Breast epithelium (tissue), 4 donors: ENCODE data around the gene APOF. TPM values are rescaled to one million over a fixed set of nuclear protein-coding genes. Genes with fewer than 3 reads are reported as not detected.

Experiments
- DNase-seq, 2 donors: peaks; one replicate each; pipeline ENCODE4 v3.0.0-alpha.2; 2019; ENCODE audit warnings: low spot score in 2 of 2
- H3K27ac ChIP-seq, 2 donors: fragments of 200-600 bp; sonication (generic) in 1 of 2; one replicate each; pipeline ENCODE4 v1.5.1; 2016 to 2019; ENCODE audit warnings: mild to moderate bottlenecking in 1 of 2
- H3K27me3 ChIP-seq, 2 donors: fragments of 200-600 bp; sonication (generic) in 1 of 2; one replicate each; pipeline versions ENCODE4 v1.5.1 to v1.6.0; 2017 to 2019; ENCODE audit warnings: control low read depth in 1 of 2, mild to moderate bottlenecking in 1 of 2
- H3K36me3 ChIP-seq: fragments of 200-600 bp; one replicate; pipeline ENCODE4 v1.5.1; 2019
- H3K4me1 ChIP-seq, 2 donors: fragments of 200-600 bp; sonication (generic); one replicate each; pipeline ENCODE4 v1.5.1; 2016 to 2019; ENCODE audit warnings: control low read depth in 1 of 2
- H3K4me3 ChIP-seq, 3 donors: fragments of 200-600 bp; sonication (generic); 1 replicate in 2 of 3; 2 replicates in 1 of 3; pipeline ENCODE4 v1.5.1; 2016 to 2019; ENCODE audit warnings: mild to moderate bottlenecking in 3 of 3, moderate library complexity in 2 of 3
- H3K9me3 ChIP-seq, 2 donors: fragments of 200-600 bp; sonication (generic) in 1 of 2; one replicate each; pipeline ENCODE4 v1.5.1; 2016 to 2019; ENCODE audit warnings: control low read depth in 1 of 2
- CTCF ChIP-seq, 3 donors: fragments of 450-650 bp; IDR thresholded peaks; one replicate each; pipeline ENCODE4 v1.5.1; 2016 to 2017; ENCODE audit warnings: antibody characterized with exemption in 3 of 3, mild to moderate bottlenecking in 3 of 3, moderate library complexity in 3 of 3
- POLR2A ChIP-seq: fragments of 450-650 bp; IDR thresholded peaks from one replicate; pipeline ENCODE4 v1.6.1; 2016; ENCODE audit warnings: antibody characterized with exemption, mild to moderate bottlenecking, moderate library complexity
- POLR2AphosphoS5 ChIP-seq, 3 donors: sonication (generic); formaldehyde crosslinking; IDR thresholded peaks; one replicate each; pipeline ENCODE4 v1.6.1; 2017; ENCODE audit warnings: antibody characterized with exemption in 3 of 3
- intact Hi-C: fragments of 100-400 bp; cut with DNase I; formaldehyde crosslinking; loops from one replicate; pipeline ENCODE4 v1.15.1; 2023; ENCODE audit warnings: low total_unique reads
- total RNA-seq, 3 donors: library from RNA; depleted of rRNA; stranded (reverse); fragments of >200 nt; gene quantifications; one replicate each; pipeline ENCODE4 v1.1.0, GENCODE V29; 2016

The APOF gene
- total RNA-seq, 3 donors from 2014 or later: not detected

- peaks cover 8 to 15% of the 10 kb centered on the region in 2 donors for H3K9me3 ChIP-seq
Observed at GRCh38 chr12:56398324-56398723, 35.7 kb upstream of the APOF start.

GRCh38 chr12:56392331-56392730, 29.7 kb upstream of the APOF start:
- Histone ChIP-seq H3K9me3 (no peaks in the 10 kb centered on the region), H3K27me3 (no peaks in the 10 kb centered on the region), H3K4me3 (no peak overlapping the region), H3K36me3 (no peaks in the 10 kb centered on the region), H3K27ac (no peak overlapping the region), H3K4me1 (no peaks in the 10 kb centered on the region)
- TF ChIP-seq CTCF (IDR thresholded peaks at IDR 0.05): no peak
- intact Hi-C loops: no loop called here
- no peak for DNase-seq

More at GRCh38 chr12:56398324-56398723, 35.7 kb upstream of the APOF start:
- no peak for DNase-seq
- no peaks in the 10 kb centered on the region for H3K4me1 ChIP-seq
- H3K27ac ChIP-seq: no peak overlapping the region
- H3K4me3 ChIP-seq: no peak overlapping the region
- intact Hi-C loops: no loop called here
- H3K36me3 ChIP-seq: no peaks in the 10 kb centered on the region
- no peaks in the 10 kb centered on the region for H3K27me3 ChIP-seq
- TF ChIP-seq POLR2A (no peak), CTCF (IDR thresholded peaks at IDR 0.05) (no peak), POLR2AphosphoS5 (IDR thresholded peaks at IDR 0.05) (no peak)

DNA sequence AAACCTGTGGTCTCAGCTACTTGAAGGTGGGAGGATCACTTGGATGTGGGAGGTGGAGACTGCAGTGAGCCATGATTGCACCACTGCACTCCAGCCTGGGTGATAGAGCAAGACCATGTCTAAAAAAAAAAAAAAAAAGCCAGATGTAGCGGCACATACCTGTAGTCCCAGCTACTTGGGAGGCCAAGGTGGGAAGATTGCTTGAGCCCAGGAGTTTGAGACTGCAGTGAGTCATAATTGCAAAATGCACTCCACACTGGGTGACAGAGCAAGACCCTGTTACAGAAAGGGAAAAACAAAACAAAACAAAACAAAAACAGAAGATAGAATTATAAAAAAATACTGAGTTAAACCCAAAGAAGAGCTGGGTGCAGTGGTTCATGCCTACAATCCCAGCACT, 29.1 kb upstream of the APOF start:
- no peaks in the 10 kb centered on the region for H3K27me3 ChIP-seq
- no peak for TF ChIP-seq POLR2AphosphoS5 (IDR thresholded peaks at IDR 0.05)
- TF ChIP-seq CTCF (IDR thresholded peaks at IDR 0.05): no peak
- no peak for TF ChIP-seq POLR2A
- no peaks in the 10 kb centered on the region for H3K4me1 ChIP-seq
- H3K4me3 ChIP-seq: no peak overlapping the region
- DNase-seq: no peak
- no peaks in the 10 kb centered on the region for H3K9me3 ChIP-seq
- intact Hi-C loops: no loop called here
- H3K36me3 ChIP-seq: no peaks in the 10 kb centered on the region
- no peak overlapping the region for H3K27ac ChIP-seq

- no peak overlapping the region for H3K4me3 ChIP-seq
- H3K9me3 ChIP-seq: no peaks in the 10 kb centered on the region
- DNase-seq: no peak
- H3K27ac ChIP-seq: no peak overlapping the region
- H3K27me3 ChIP-seq: no peaks in the 10 kb centered on the region
- no peaks in the 10 kb centered on the region for H3K4me1 ChIP-seq
- intact Hi-C loops: no loop called here
- H3K36me3 ChIP-seq: no peaks in the 10 kb centered on the region
- TF ChIP-seq POLR2AphosphoS5 (IDR thresholded peaks at IDR 0.05): no peak
- TF ChIP-seq POLR2A: no peak
- no peak for TF ChIP-seq CTCF (IDR thresholded peaks at IDR 0.05)
Observed at GRCh38 chr12:56389412-56389811, 26.8 kb upstream of the APOF start.

DNA sequence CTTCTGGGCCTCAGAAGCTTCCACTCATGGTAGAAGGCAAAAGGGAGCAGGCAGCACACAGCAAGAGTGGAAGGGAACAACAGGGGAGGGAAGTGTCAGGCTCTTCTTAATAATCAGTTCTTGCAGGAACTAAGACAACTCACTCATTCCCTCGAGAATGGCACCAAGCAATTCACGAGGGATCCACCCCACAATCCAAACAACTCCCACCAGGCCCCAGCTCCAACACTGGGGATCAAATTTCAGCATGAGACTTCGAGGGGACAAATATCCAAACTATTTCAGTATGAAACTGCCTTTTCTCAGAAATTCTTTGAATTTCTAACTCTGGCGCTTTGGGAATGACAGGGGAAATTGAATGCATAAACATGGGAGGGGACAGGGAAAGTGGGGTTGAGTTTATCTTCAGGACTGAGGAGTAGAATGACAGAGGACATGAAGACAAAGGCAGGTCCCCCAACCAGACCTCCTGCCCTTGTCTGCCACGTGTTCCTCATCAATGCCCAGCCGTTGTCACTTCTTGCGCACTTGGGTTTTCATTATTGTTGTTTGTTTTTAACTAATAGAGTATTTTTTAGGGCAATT, 24.6 kb upstream of the APOF start:
- H3K4me1 ChIP-seq: no peaks in the 10 kb centered on the region
- TF ChIP-seq POLR2AphosphoS5 (IDR thresholded peaks at IDR 0.05): no peak
- TF ChIP-seq POLR2A: no peak
- TF ChIP-seq CTCF (IDR thresholded peaks at IDR 0.05): no peak
- no peaks in the 10 kb centered on the region for H3K9me3 ChIP-seq
- H3K36me3 ChIP-seq: no peaks in the 10 kb centered on the region
- H3K4me3 ChIP-seq: no peak overlapping the region
- intact Hi-C loops: no loop called here
- H3K27ac ChIP-seq: no peak overlapping the region
- no peaks in the 10 kb centered on the region for H3K27me3 ChIP-seq
- no peak for DNase-seq
